H1 (cell line): ENCODE measurements around the gene TMEM151B. TPM values are rescaled to one million over a fixed set of nuclear protein-coding genes. Genes with fewer than 3 reads are reported as not detected.

Experiments used
- CTCF ChIA-PET: fragments of 300-600 bp; sonication (Branson Sonifier 250); formaldehyde crosslinking; loops from one replicate; lab custom pipeline; 2021; ENCODE audit not compliant: partially characterized antibody; lab: Charles Lee
- POLR2A ChIA-PET: fragments of 300-600 bp; sonication (Branson Sonifier 250); formaldehyde crosslinking; loops from one replicate; lab custom pipeline; 2021; ENCODE audit warnings: inconsistent platforms; ENCODE audit not compliant: partially characterized antibody; lab: Charles Lee
- DNase-seq, 2 experiments: peaks; one replicate each; pipeline versions ENCODE4 v3.0.0 to v3.0.0-alpha.2; 2010 to 2022; ENCODE audit warnings: low spot score in 2 of 2, low read depth in 1 of 2, mixed read lengths in 1 of 2
- FAIRE-seq: peaks from 2 replicates; lab custom pipeline; 2011; peaks lifted over from hg19 to GRCh38; lab: Jason Lieb, UNC
- H2AFZ ChIP-seq: 2 replicates; pipeline ENCODE4 v1.8.1; 2012; ENCODE audit warnings: low read length, inconsistent platforms
- H2AK5ac ChIP-seq: 2 replicates; pipeline ENCODE4 v1.6.1; 2013; ENCODE audit warnings: low read depth, low read length
- H2BK120ac ChIP-seq: replicated peaks from 2 replicates; pipeline ENCODE3; 2013; ENCODE audit warnings: low read depth, low read length, inconsistent platforms
- H2BK12ac ChIP-seq: 2 replicates; pipeline ENCODE4 v1.6.1; 2013; ENCODE audit warnings: low read depth, low read length
- H2BK15ac ChIP-seq: 2 replicates; pipeline ENCODE4 v1.6.1; 2013; ENCODE audit warnings: low read length
- H2BK20ac ChIP-seq: 2 replicates; pipeline ENCODE4 v1.6.1; 2013; ENCODE audit warnings: low read length
- H2BK5ac ChIP-seq: 2 replicates; pipeline ENCODE4 v1.6.1; 2013; ENCODE audit warnings: low read depth, low read length
- H3K14ac ChIP-seq: 2 replicates; pipeline ENCODE4 v1.6.1; 2013; ENCODE audit warnings: inconsistent platforms; ENCODE audit not compliant: insufficient read length
- H3K18ac ChIP-seq: 2 replicates; pipeline ENCODE4 v1.6.1; 2013; ENCODE audit warnings: low read length; ENCODE audit errors: extremely low read depth
- H3K23ac ChIP-seq: 2 replicates; pipeline ENCODE4 v1.6.1; 2013; ENCODE audit warnings: inconsistent platforms; ENCODE audit not compliant: insufficient read length
- H3K23me2 ChIP-seq: 2 replicates; pipeline ENCODE4 v1.6.1; 2013; ENCODE audit warnings: low read depth, low read length
- H3K27ac ChIP-seq: 2 replicates; pipeline ENCODE4 v1.6.1; 2011; ENCODE audit warnings: low read depth, low read length, inconsistent platforms
- H3K27me3 ChIP-seq, 4 experiments: replicated peaks in 1 of 4; 1 replicate in 1 of 4; 2 replicates in 3 of 4; pipeline versions ENCODE4 v1.6.1 to v1.8.1; 2011 to 2013; ENCODE audit warnings: low read length in 3 of 4, mild to moderate bottlenecking in 3 of 4, inconsistent platforms in 2 of 4, mixed read lengths in 2 of 4, moderate library complexity in 1 of 4; ENCODE audit not compliant: control insufficient read depth in 3 of 4, insufficient read depth in 3 of 4; ENCODE audit errors: extremely low read depth in 1 of 4
- H3K36me3 ChIP-seq, 4 experiments: 2 replicates each; pipeline versions ENCODE4 v1.6.1 to v1.8.1; 2011 to 2013; ENCODE audit warnings: mild to moderate bottlenecking in 4 of 4, low read length in 3 of 4, moderate library complexity in 2 of 4, control low read depth in 1 of 4, inconsistent platforms in 1 of 4; ENCODE audit not compliant: insufficient read depth in 4 of 4, control insufficient read depth in 2 of 4
- H3K4ac ChIP-seq: replicated peaks from 2 replicates; pipeline ENCODE3; 2013; ENCODE audit warnings: low read length, low read depth, mixed read lengths, inconsistent platforms; ENCODE audit not compliant: insufficient read length
- H3K4me1 ChIP-seq, 4 experiments: replicated peaks in 1 of 4; 1 replicate in 1 of 4; 2 replicates in 3 of 4; pipeline versions ENCODE4 v1.6.1 to v1.8.1; 2011 to 2013; ENCODE audit warnings: low read length in 3 of 4, inconsistent platforms in 2 of 4, mixed read lengths in 1 of 4; ENCODE audit not compliant: insufficient read depth in 4 of 4, control insufficient read depth in 3 of 4
- H3K4me2 ChIP-seq, 2 experiments: 2 replicates each; pipeline versions ENCODE4 v1.6.1 to v1.8.1; 2011 to 2013; ENCODE audit warnings: low read depth in 2 of 2, low read length in 2 of 2, control low read depth in 1 of 2, inconsistent platforms in 1 of 2, mild to moderate bottlenecking in 1 of 2; ENCODE audit not compliant: insufficient read depth in 1 of 2
- H3K4me3 ChIP-seq, 4 experiments: fragments of 200-600, 300-600 bp in 1 of 4; sonication (generic), shearing (Covaris generic), sonication (Bioruptor Twin) in 1 of 4; 2 replicates each; pipeline versions ENCODE4 v1.5.1 to v1.8.1; 2011 to 2016; ENCODE audit warnings: low read length in 4 of 4, low read depth in 3 of 4, control low read depth in 2 of 4, inconsistent platforms in 2 of 4, mild to moderate bottlenecking in 2 of 4, mixed read lengths in 1 of 4, moderate library complexity in 1 of 4; ENCODE audit not compliant: insufficient read depth in 2 of 4; ENCODE audit errors: extremely low read depth in 1 of 4
- H3K56ac ChIP-seq: replicated peaks from 2 replicates; pipeline ENCODE3; 2013; ENCODE audit warnings: low read depth, mild to moderate bottlenecking, mixed read lengths, low read length, inconsistent platforms; ENCODE audit not compliant: insufficient read length
- H3K79me1 ChIP-seq: 2 replicates; pipeline ENCODE4 v1.6.1; 2013; ENCODE audit warnings: low read depth, low read length, control low read depth
- H3K79me2 ChIP-seq, 2 experiments: 2 replicates each; pipeline versions ENCODE4 v1.6.1 to v1.8.1; 2012 to 2013; ENCODE audit warnings: low read length in 2 of 2, mild to moderate bottlenecking in 2 of 2, inconsistent platforms in 1 of 2; ENCODE audit not compliant: insufficient read depth in 2 of 2, control insufficient read depth in 1 of 2
- H3K9ac ChIP-seq, 4 experiments: replicated peaks in 1 of 4; 1 replicate in 1 of 4; 2 replicates in 3 of 4; pipeline versions ENCODE4 v1.6.1 to v1.8.1; 2011 to 2013; ENCODE audit warnings: low read depth in 3 of 4, low read length in 3 of 4, control low read depth in 2 of 4, mild to moderate bottlenecking in 2 of 4, moderate library complexity in 2 of 4, inconsistent platforms in 1 of 4; ENCODE audit errors: extremely low read depth in 1 of 4
- H3K9me3 ChIP-seq, 2 experiments: 2 replicates each; pipeline versions ENCODE4 v1.6.1 to v1.8.1; 2012 to 2013; ENCODE audit warnings: mild to moderate bottlenecking in 2 of 2, moderate library complexity in 2 of 2, control low read depth in 1 of 2, inconsistent platforms in 1 of 2, low read depth in 1 of 2, low read length in 1 of 2, mixed read lengths in 1 of 2; ENCODE audit not compliant: insufficient read depth in 2 of 2
- H4K20me1 ChIP-seq, 2 experiments: replicated peaks in 1 of 2; 2 replicates each; pipeline versions ENCODE3 to v1.8.1; 2011 to 2013; ENCODE audit warnings: inconsistent platforms in 2 of 2, low read length in 2 of 2, mild to moderate bottlenecking in 1 of 2; ENCODE audit not compliant: insufficient read depth in 2 of 2, control insufficient read depth in 1 of 2
- H4K5ac ChIP-seq: 2 replicates; pipeline ENCODE4 v1.6.1; 2013; ENCODE audit warnings: low read length, low read depth, mixed read lengths, inconsistent platforms; ENCODE audit not compliant: insufficient read length
- H4K8ac ChIP-seq: 2 replicates; pipeline ENCODE4 v1.8.0; 2013; ENCODE audit warnings: mild to moderate bottlenecking, moderate library complexity, low read length, inconsistent platforms; ENCODE audit not compliant: insufficient read depth; ENCODE audit errors: extremely low read depth
- H4K91ac ChIP-seq: replicated peaks from 2 replicates; pipeline ENCODE3; 2013; ENCODE audit warnings: low read length, mixed read lengths, inconsistent platforms; ENCODE audit not compliant: insufficient read length
- ASH2L ChIP-seq: fragments of 200-600, 300-600 bp; sonication (generic); IDR thresholded peaks from one replicate; pipeline ENCODE4 v1.7.1; 2017; ENCODE audit warnings: low read length
- CREB1 ChIP-seq: IDR thresholded peaks from 2 replicates; pipeline ENCODE4 v1.6.1; 2012; ENCODE audit warnings: inconsistent platforms
- HDAC2 ChIP-seq, 2 experiments: fragments of 300-600 bp in 1 of 2; sonication (generic) in 1 of 2; IDR thresholded peaks; 2 replicates each; pipeline ENCODE4 v1.6.1; 2011 to 2012; ENCODE audit warnings: low read depth in 2 of 2, low read length in 2 of 2, mild to moderate bottlenecking in 2 of 2, moderate library complexity in 2 of 2, borderline replicate concordance in 1 of 2, inconsistent platforms in 1 of 2
- PHF8 ChIP-seq: fragments of 200-600 bp; sonication (generic); conservative IDR thresholded peaks from 2 replicates; pipeline ENCODE4 v1.7.1; 2012; ENCODE audit warnings: low read depth, mild to moderate bottlenecking, inconsistent platforms, low read length, moderate library complexity
- SAP30 ChIP-seq: fragments of 300-600 bp; sonication (generic); IDR thresholded peaks from 2 replicates; pipeline ENCODE4 v1.7.1; 2012; ENCODE audit warnings: low read length, moderate library complexity, mild to moderate bottlenecking, inconsistent platforms; ENCODE audit not compliant: insufficient read depth, insufficient replicate concordance
- SIN3A ChIP-seq, 2 experiments: IDR thresholded peaks in 1 of 2; conservative IDR thresholded peaks in 1 of 2; 2 replicates each; pipeline ENCODE4 v1.6.1; 2011 to 2012; ENCODE audit warnings: low read length in 2 of 2, improper control_type of control experiment in 1 of 2, low read depth in 1 of 2, mild to moderate bottlenecking in 1 of 2
- SIRT6 ChIP-seq: IDR thresholded peaks from one replicate; pipeline ENCODE4 v1.7.1; 2012; ENCODE audit warnings: low read length, inconsistent platforms
- SRF ChIP-seq: IDR thresholded peaks from 2 replicates; pipeline ENCODE4 v1.6.1; 2011; ENCODE audit warnings: mild to moderate bottlenecking, low read depth, low read length, moderate library complexity
- TCF12 ChIP-seq: IDR thresholded peaks from 2 replicates; pipeline ENCODE4 v1.6.1; 2011; ENCODE audit warnings: low read depth, mild to moderate bottlenecking, low read length
- WGBS, 2 experiments: shearing (Covaris generic) in 1 of 2; methylation state at CpG; one replicate each; pipeline versions ENCODE4 v1.1.6 to v1.1.7; 2013 to 2015; ENCODE audit warnings: low lambda C conversion rate in 2 of 2, mixed read lengths in 2 of 2, inconsistent platforms in 1 of 2, low coverage in 1 of 2, missing lambda C conversion rate in 1 of 2; ENCODE audit not compliant: insufficient replicate concordance in 2 of 2, insufficient coverage in 1 of 2, insufficient read length in 1 of 2; ENCODE audit errors: extremely low coverage in 1 of 2, missing lambda C conversion rate in 1 of 2; 5-methylcytosine and 5-hydroxymethylcytosine counted together
- polyA plus RNA-seq, 7 experiments: library from polyadenylated mRNA; depleted of rRNA in 3 of 7; stranded (reverse) in 5 of 7; unstranded in 2 of 7; fragments of >200 nt in 5 of 7; fragments of 200-250 nt in 2 of 7; gene quantifications; 1 replicate in 5 of 7; 2 replicates in 1 of 7; 4 replicates in 1 of 7; pipeline versions ENCODE4 v1.2.1 to v1.2.3, GENCODE V29; 2011 to 2013; ENCODE audit warnings: missing spikeins in 2 of 7, mixed read lengths in 2 of 7
- total RNA-seq: library from RNA; stranded (reverse); fragmentation: NEBNext Ultra II Directional; extraction: Animal tissue kit (Norgen Biotek cat#: 25700); gene quantifications from 2 replicates; pipeline ENCODE4 v1.2.1, GENCODE V29; 2021
- TF ChIP-seq, protein P1 (sequence below): IDR thresholded peaks from 2 replicates; pipeline ENCODE4 v1.6.1; 2012; ENCODE audit warnings: inconsistent platforms

The TMEM151B gene
- total and polyA plus RNA-seq, 2 of the 8 experiments (the other 6 are each of a cell fraction or from before 2014, with no cell fraction given): 8.0 to 15.5 TPM

DNA sequence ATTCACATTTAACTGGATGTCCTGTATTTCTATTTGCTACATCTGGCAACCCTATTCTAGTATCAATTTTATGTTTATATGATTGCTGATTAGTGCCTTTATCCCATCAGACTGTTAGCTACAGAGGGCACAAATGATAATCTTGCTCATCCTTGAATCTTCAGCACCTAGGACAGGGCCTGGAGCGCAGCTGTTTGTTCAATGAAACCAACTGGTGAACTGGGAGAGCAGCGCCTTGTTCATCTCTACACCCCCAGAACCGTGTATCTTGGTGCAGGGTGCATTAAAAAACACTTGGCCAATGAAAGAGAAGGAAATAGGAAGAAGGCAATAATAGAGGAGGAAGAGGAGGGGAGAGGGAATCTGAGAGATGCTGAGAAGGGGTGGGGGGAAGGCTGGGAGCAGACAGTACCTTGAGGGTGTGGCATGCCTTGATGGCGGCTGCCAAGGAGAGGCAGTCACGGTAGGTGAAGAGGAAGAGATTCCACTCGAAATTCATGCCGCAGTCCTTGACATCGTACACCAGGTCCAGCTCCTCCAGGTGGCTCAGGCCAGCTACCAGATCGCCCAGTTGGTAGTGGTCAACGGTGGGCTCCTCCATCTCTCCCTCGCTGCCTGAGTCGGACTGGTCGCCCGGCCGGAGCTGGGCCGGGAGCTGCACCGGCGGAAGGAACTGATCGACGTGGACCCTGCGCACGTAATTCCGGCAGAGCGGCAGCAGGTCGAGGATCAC is 15.5 kb downstream of the TMEM151B start:
- Histone ChIP-seq H4K91ac (no peak overlapping the region), H3K79me1 (no peaks in the 10 kb centered on the region), H3K9me3 (no peaks in the 10 kb centered on the region), H2BK20ac (no peak overlapping the region), H2BK5ac (no peak overlapping the region), H3K27me3 (peaks cover 0 to 4% (median 1%) of the 10 kb centered on the region in 4 experiments; a peak in 3 of 7 replicates), H2AFZ (no peak overlapping the region), H4K8ac (no peak overlapping the region), H2BK15ac (no peak overlapping the region), H3K36me3 (no peaks in the 10 kb centered on the region), H2AK5ac (no peak overlapping the region), H2BK120ac (no peak overlapping the region), H3K4me1 (no peaks in the 10 kb centered on the region), H4K5ac (no peak overlapping the region), H3K4me3 (no peak overlapping the region), H3K27ac (no peak overlapping the region), H3K4ac (no peak overlapping the region), H4K20me1 (no peaks in the 10 kb centered on the region), H3K4me2 (no peak overlapping the region)
- WGBS, 2 experiments: 83% methylated on average over 25 of the region's 25 CpGs; no CpG with 5 or more reads in 1 of the 2 experiments
- peak in 1 of 2 experiments; percentile 65 for DNase-seq
- POLR2A ChIA-PET: interaction anchor here (0.5 to 5.1 kb wide), 8 partner anchors 11 to 80 kb away, joined by 3 to 48 read pairs (median 4); partner anchors contain the start of gene AARS2
- no peak for FAIRE-seq
- TF ChIP-seq SIRT6: no peak
- peak; percentile 96 to 97 for TF ChIP-seq SIN3A (conservative IDR thresholded peaks at IDR 0.05 in 1 of 2, IDR thresholded peaks at IDR 0.05 in 1 of 2; ENCODE audit: low read depth in 1 of 2, low read length in 2 of 2)
- TF ChIP-seq ASH2L: no peak
- no peak for TF ChIP-seq SRF
- TF ChIP-seq, protein P1, sequence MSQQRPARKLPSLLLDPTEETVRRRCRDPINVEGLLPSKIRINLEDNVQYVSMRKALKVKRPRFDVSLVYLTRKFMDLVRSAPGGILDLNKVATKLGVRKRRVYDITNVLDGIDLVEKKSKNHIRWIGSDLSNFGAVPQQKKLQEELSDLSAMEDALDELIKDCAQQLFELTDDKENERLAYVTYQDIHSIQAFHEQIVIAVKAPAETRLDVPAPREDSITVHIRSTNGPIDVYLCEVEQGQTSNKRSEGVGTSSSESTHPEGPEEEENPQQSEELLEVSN: no peak
- TF ChIP-seq CREB1: no peak
- 0 out of 2 replicates have a peak, but pooled peaks have one; percentile 32 for TF ChIP-seq TCF12
- peak; percentile 55 for TF ChIP-seq SAP30
- TF ChIP-seq HDAC2 (IDR thresholded peaks at IDR 0.05; ENCODE audit: borderline replicate concordance in 1 of 2, low read depth in 2 of 2, low read length in 2 of 2): peak in 1 of 2 experiments; percentile 49; a peak in 1 of 4 replicates
- no peak for TF ChIP-seq PHF8
- TF ChIP-seq, all 59 proteins: peak for 4
- H3K23ac ChIP-seq: no peak overlapping the region
- H3K18ac ChIP-seq: no peak overlapping the region
- no peaks in the 10 kb centered on the region for H3K23me2 ChIP-seq
- H3K79me2 ChIP-seq: no peaks in the 10 kb centered on the region
- CTCF ChIA-PET: interaction anchor here (1.0 to 4.7 kb wide), 8 partner anchors 10 to 57 kb away, joined by 3 to 29 read pairs (median 5); partner anchors contain the start of gene SPATS1
- H3K14ac ChIP-seq: no peak overlapping the region
- no peak overlapping the region for H3K56ac ChIP-seq
- H3K9ac ChIP-seq: no peak overlapping the region
- H2BK12ac ChIP-seq: no peak overlapping the region
